Iris pigment epithelial cell (primary cell): ENCODE data around the gene CD14.
"Not testable (repeated sequence)": the region's sequence is repeated elsewhere in the genome, so short reads cannot be mapped to it uniquely, and the experiment has no call there.

Experiments
- DNase-seq: peaks from one replicate; pipeline ENCODE4 v3.0.0-alpha.2; 2011; ENCODE audit warnings: low read depth

CD14 gene

GRCh38 chr5:140595538-140596300 is 37.3 kb downstream of the CD14 start:
- no peak for DNase-seq

- DNase-seq: no peak
Observed at GRCh38 chr5:140594169-140594568, 38.8 kb downstream of the CD14 start.

GRCh38 chr5:140593070-140593469 is 39.9 kb downstream of the CD14 start:
- not testable (repeated sequence) for DNase-seq

GRCh38 chr5:140591747-140592372 is 41.1 kb downstream of the CD14 start:
- DNase-seq: peak; percentile 87

- DNase-seq: no peak
Observed at GRCh38 chr5:140590861-140591260, 42.1 kb downstream of the CD14 start.

GRCh38 chr5:140588311-140589070 is 44.5 kb downstream of the CD14 start:
- DNase-seq: no peak

GRCh38 chr5:140587495-140587894 is 45.5 kb downstream of the CD14 start:
- no peak for DNase-seq
